Tibial nerve (tissue), 4 donors: ENCODE data around the gene SHB. TPM values are rescaled to one million over a fixed set of nuclear protein-coding genes. Genes with fewer than 3 reads are reported as not detected.
A peak's percentile ranks its signal among the peaks of the same experiment; 100 is the strongest.

Experiments used
- DNase-seq, 2 donors: peaks; one replicate each; pipeline ENCODE4 v3.0.0-alpha.2; 2019; ENCODE audit warnings: low spot score in 2 of 2
- H3K27ac ChIP-seq, 4 donors: fragments of 200-600 bp; sonication (generic) in 3 of 4; one replicate each; pipeline ENCODE4 v1.5.1; 2017 to 2019; ENCODE audit warnings: mild to moderate bottlenecking in 1 of 4
- H3K27me3 ChIP-seq, 2 donors: fragments of 200-600 bp; sonication (generic) in 1 of 2; one replicate each; pipeline versions ENCODE4 v1.5.1 to v1.6.0; 2017 to 2019
- H3K36me3 ChIP-seq, 3 donors: fragments of 200-600 bp; sonication (generic); one replicate each; pipeline ENCODE4 v1.5.1; 2018 to 2019
- H3K4me1 ChIP-seq, 4 donors: fragments of 200-600 bp; sonication (generic) in 3 of 4; one replicate each; pipeline ENCODE4 v1.5.1; 2017 to 2019
- H3K4me3 ChIP-seq, 4 donors: fragments of 200-600 bp; sonication (generic) in 3 of 4; one replicate each; pipeline ENCODE4 v1.5.1; 2017 to 2019; ENCODE audit warnings: mild to moderate bottlenecking in 1 of 4, moderate library complexity in 1 of 4
- H3K9me3 ChIP-seq, 4 donors: fragments of 200-600 bp; sonication (generic) in 3 of 4; one replicate each; pipeline ENCODE4 v1.5.1; 2017 to 2019
- CTCF ChIP-seq, 5 experiments: fragments of 200-600 bp in 3 of 5; fragments of 450-650 bp in 2 of 5; sonication (generic) in 3 of 5; IDR thresholded peaks; one replicate each; pipeline ENCODE4 v1.5.1; 2016 to 2019; ENCODE audit warnings: antibody characterized with exemption in 5 of 5, mild to moderate bottlenecking in 3 of 5, moderate library complexity in 2 of 5
- EP300 ChIP-seq, 2 donors: sonication (generic); formaldehyde crosslinking; IDR thresholded peaks; one replicate each; pipeline ENCODE4 v1.6.1; 2017; ENCODE audit warnings: antibody characterized with exemption in 2 of 2, mild to moderate bottlenecking in 1 of 2
- POLR2A ChIP-seq, 2 donors: fragments of 450-650 bp; IDR thresholded peaks; one replicate each; pipeline ENCODE4 v1.6.1; 2017; ENCODE audit warnings: antibody characterized with exemption in 2 of 2, mild to moderate bottlenecking in 2 of 2, moderate library complexity in 2 of 2
- WGBS, 2 donors: methylation state at CpG; one replicate each; pipeline ENCODE4 v1.1.5; 2018; 5-methylcytosine and 5-hydroxymethylcytosine counted together
- total RNA-seq, 4 donors: library from RNA; depleted of rRNA; stranded (reverse); fragments of >200 nt; gene quantifications; one replicate each; pipeline ENCODE4 v1.1.0, GENCODE V29; 2016

The SHB gene
- total RNA-seq, 4 donors from 2014 or later: 6.3 to 15.9 (median 11.6) TPM

GRCh38 chr9:38066914-38067858 is 1.8 kb downstream of the SHB start:
- WGBS, 2 donors: 4 to 9% methylated on average over 39 to 46 of the region's 47 CpGs
- peaks cover 0 to 54% (median 20%) of the 10 kb centered on the region in 4 donors for H3K4me1 ChIP-seq
- peak in 1 of 2 donors; percentile 26 for DNase-seq
- no peaks in the 10 kb centered on the region for H3K9me3 ChIP-seq
- H3K36me3 ChIP-seq: no peaks in the 10 kb centered on the region
- peak overlapping the region; percentile 60 to 93 (median 80) for H3K27ac ChIP-seq
- TF ChIP-seq POLR2A (IDR thresholded peaks at IDR 0.05): no peak
- TF ChIP-seq EP300 (IDR thresholded peaks at IDR 0.05): peak in 1 of 2 donors; percentile 24
- TF ChIP-seq CTCF (IDR thresholded peaks at IDR 0.05): no peak
- peak overlapping the region; percentile 90 to 96 (median 92) for H3K4me3 ChIP-seq
- H3K27me3 ChIP-seq: no peaks in the 10 kb centered on the region

GRCh38 chr9:38066197-38066913 is 2.7 kb downstream of the SHB start:
- H3K36me3 ChIP-seq: no peaks in the 10 kb centered on the region
- H3K27ac ChIP-seq: peak overlapping the region in 3 of 4 donors; percentile 73 to 93 (median 87)
- 71 to 78% methylated on average over 7 of the region's 7 CpGs for WGBS, 2 donors
- H3K4me1 ChIP-seq: peaks cover 0 to 57% (median 20%) of the 10 kb centered on the region in 4 donors
- H3K27me3 ChIP-seq: no peaks in the 10 kb centered on the region
- DNase-seq: no peak
- TF ChIP-seq POLR2A (IDR thresholded peaks at IDR 0.05) (no peak), EP300 (IDR thresholded peaks at IDR 0.05) (no peak), CTCF (IDR thresholded peaks at IDR 0.05) (no peak)
- peak overlapping the region; percentile 3 to 96 (median 92) for H3K4me3 ChIP-seq
- no peaks in the 10 kb centered on the region for H3K9me3 ChIP-seq

GRCh38 chr9:38065369-38066075 is 3.5 kb downstream of the SHB start:
- H3K27me3 ChIP-seq: no peaks in the 10 kb centered on the region
- no peak overlapping the region for H3K4me3 ChIP-seq
- H3K27ac ChIP-seq: peak overlapping the region in 2 of 4 donors; percentile 87 to 93
- H3K4me1 ChIP-seq: peaks cover 0 to 56% (median 20%) of the 10 kb centered on the region in 4 donors
- no peaks in the 10 kb centered on the region for H3K36me3 ChIP-seq
- no peak for DNase-seq
- 83 to 90% methylated on average over 9 of the region's 9 CpGs for WGBS, 2 donors
- TF ChIP-seq EP300 (IDR thresholded peaks at IDR 0.05): no peak
- TF ChIP-seq CTCF (IDR thresholded peaks at IDR 0.05): no peak
- no peak for TF ChIP-seq POLR2A (IDR thresholded peaks at IDR 0.05)
- H3K9me3 ChIP-seq: no peaks in the 10 kb centered on the region

GRCh38 chr9:38064842-38065368 is 4.1 kb downstream of the SHB start:
- peak overlapping the region in 1 of 4 donors; percentile 4 for H3K27ac ChIP-seq
- no peak for DNase-seq
- no peaks in the 10 kb centered on the region for H3K27me3 ChIP-seq
- no peaks in the 10 kb centered on the region for H3K36me3 ChIP-seq
- TF ChIP-seq EP300 (IDR thresholded peaks at IDR 0.05): no peak
- no peak for TF ChIP-seq POLR2A (IDR thresholded peaks at IDR 0.05)
- TF ChIP-seq CTCF (IDR thresholded peaks at IDR 0.05): no peak
- peaks cover 0 to 49% (median 20%) of the 10 kb centered on the region in 4 donors for H3K4me1 ChIP-seq
- 92 to 96% methylated on average over 4 of the region's 4 CpGs for WGBS, 2 donors
- H3K9me3 ChIP-seq: no peaks in the 10 kb centered on the region
- no peak overlapping the region for H3K4me3 ChIP-seq
